Cardiac fibroblast (primary cell): ENCODE results near the gene CBLC.
"Not testable (repeated sequence)": the region's sequence is repeated elsewhere in the genome, so short reads cannot be mapped to it uniquely, and the experiment has no call there.

Source experiments
- DNase-seq, 2 donors: peaks; one replicate each; pipeline versions ENCODE4 v3.0.0 to v3.0.0-alpha.2; 2010; ENCODE audit warnings: low read depth in 2 of 2
- H3K4me3 ChIP-seq, 2 donors: replicated peaks in 1 of 2; 1 replicate in 1 of 2; 2 replicates in 1 of 2; pipeline ENCODE4 v1.5.1; 2011; ENCODE audit warnings: low read depth in 2 of 2, low read length in 2 of 2, mild to moderate bottlenecking in 2 of 2, moderate library complexity in 1 of 2
- TF ChIP-seq, protein P1 (sequence below): IDR thresholded peaks from one replicate; pipeline ENCODE4 v1.5.1; 2011; ENCODE audit warnings: low read depth, mild to moderate bottlenecking, low read length, inconsistent platforms

CBLC gene

DNA sequence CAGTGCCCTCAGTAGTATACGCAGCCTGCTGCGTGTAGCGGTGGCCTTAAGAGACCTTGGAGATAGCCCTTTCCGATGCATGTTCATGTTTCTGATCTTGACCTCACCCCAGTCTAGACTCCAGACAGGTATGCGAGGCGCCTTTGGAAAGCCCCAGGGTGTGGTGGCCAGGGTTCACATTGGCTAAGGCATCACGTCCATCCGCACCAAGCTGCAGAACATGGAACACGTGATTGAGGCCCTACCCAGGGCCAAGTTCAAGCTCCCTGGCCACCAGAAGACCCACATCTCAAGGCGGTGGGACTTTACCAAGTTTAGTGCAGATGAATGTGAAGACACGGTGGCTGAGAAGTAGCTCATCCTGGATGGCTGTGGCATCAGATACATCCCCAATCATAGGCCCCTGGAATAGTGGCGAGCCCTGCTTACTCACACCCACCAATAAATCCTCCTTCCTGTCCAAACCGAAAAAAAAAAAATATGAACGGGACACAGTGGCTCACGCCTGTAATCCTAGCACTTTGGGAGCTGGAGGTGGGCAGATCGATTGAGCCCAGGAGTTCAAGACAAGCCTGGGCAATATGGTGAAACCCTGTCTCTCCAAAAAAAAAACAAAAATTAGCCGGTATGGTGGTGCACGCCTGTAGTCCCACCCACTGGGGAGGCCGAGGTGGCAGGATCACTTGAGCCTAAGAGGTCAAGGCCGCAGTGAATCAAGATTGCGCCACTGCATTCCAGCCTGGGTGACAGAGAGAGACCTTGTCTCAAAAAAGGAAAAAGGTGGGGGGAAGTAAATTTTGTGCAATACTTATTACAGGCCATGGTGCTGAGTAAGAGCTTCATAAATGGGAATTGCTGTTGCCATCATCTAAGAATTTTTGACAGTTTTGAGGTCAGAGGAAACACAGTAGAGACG, 12.4 kb upstream of the CBLC start:
- TF ChIP-seq, protein P1, sequence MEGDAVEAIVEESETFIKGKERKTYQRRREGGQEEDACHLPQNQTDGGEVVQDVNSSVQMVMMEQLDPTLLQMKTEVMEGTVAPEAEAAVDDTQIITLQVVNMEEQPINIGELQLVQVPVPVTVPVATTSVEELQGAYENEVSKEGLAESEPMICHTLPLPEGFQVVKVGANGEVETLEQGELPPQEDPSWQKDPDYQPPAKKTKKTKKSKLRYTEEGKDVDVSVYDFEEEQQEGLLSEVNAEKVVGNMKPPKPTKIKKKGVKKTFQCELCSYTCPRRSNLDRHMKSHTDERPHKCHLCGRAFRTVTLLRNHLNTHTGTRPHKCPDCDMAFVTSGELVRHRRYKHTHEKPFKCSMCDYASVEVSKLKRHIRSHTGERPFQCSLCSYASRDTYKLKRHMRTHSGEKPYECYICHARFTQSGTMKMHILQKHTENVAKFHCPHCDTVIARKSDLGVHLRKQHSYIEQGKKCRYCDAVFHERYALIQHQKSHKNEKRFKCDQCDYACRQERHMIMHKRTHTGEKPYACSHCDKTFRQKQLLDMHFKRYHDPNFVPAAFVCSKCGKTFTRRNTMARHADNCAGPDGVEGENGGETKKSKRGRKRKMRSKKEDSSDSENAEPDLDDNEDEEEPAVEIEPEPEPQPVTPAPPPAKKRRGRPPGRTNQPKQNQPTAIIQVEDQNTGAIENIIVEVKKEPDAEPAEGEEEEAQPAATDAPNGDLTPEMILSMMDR = no peak
- DNase-seq = peak in 1 of 2 donors; percentile 69
- no peak overlapping the region for H3K4me3 ChIP-seq

- no peak overlapping the region for H3K4me3 ChIP-seq
- no peak for DNase-seq
- TF ChIP-seq, protein P1 = no peak
Measured at GRCh38 chr19:44765949-44766335, 11.7 kb upstream of the CBLC start.

DNA sequence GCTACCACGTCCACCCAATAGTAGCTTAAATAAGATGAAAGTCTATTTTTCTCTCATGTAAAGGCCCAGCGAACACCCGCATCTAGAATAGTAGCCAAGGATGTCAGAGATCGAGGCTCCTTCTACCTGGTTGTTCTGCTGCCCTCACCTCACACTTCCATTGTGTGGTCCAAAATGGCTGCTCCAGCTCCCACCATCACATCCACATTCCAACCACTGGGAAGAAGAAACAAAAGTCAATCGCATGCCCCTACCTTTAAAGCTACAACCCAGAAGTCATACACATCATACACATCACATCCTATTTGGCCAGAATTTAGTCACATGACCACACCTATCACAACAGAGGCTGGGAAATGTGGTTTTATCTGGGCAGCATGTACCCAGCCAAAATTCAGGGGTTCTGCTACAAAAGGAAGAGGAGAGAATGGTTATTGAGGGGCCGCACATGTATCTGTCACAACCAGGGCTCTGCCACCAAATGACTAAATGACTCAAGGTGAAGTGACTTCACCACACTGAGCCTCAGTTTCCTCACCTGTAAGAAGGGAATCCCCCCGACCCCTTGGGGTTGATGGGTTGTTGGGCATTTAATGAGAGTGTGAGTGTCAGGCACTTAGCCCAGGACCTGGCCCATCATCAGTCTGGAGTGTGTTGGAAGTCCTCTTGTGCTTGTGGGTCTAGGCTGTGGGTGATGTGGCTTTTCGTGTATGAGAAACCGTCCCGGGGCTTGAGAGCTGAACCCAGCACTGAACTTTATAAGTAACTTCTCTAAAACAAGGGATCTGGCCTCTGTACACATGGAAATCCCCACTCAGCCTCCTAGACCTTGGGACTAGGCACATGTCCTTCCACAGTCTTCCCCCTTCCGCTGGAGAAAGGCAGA, 10.2 kb upstream of the CBLC start:
- TF ChIP-seq, protein P1 = no peak
- no peak for DNase-seq
- H3K4me3 ChIP-seq = no peak overlapping the region

DNA sequence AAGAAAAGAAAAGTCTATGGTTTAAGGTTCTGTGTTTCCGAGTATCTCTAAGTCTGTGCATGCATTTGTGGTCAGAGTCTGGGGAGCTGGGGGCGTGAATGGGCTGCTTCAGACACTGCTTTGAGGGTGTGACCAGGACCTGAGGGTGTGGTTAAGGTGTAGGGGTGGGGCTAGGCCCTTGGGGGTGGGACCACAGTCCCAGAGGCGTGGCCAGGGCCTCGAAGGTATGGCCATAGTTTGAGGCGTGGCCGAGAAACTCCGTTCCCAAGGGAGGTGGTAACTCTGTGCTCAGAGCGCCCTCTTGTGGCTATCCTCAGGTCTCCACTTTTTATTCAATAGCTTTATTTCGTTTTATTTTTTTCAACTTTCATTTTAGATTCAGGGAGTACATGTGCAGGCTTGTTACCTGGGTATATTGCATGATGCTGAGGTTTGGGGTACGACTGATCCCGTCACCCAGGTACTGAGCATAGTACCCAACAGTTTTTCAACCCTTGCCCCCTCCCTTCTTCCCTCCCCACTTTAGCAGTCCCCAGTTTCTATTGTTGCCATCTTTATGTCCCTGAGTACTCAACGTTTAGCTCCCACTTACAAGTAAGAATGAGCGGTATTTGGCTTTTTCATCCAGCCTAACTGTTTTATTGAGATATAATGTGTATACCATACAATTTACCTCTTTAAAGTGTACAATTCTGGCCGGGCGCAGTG, 7.0 kb upstream of the CBLC start:
- DNase-seq = peak; percentile 94 to 96
- TF ChIP-seq, protein P1 = peak; percentile 73
- no peak overlapping the region for H3K4me3 ChIP-seq

DNA sequence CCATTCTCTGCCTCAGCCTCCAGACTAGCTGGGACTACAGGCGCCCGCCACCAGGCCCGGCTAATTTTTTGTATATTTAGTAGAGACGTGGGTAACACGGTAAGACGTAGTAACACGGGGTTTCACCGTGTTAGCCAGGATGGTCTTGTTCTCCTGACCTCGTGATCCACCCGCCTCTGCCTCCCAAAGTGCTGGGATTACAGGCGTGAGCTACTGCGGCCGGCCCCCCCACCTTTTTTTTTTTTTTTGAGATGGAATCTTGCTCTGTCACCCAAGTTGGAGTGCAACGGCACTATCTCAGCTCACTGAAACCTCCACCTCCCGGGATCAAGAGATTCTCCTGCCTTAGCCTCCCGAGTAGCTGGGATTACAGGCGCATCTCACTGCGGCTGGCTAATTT, 5.5 kb upstream of the CBLC start:
- DNase-seq, H3K4me3 ChIP-seq: not testable (repeated sequence)

- DNase-seq = no peak
- no peak overlapping the region for H3K4me3 ChIP-seq
- TF ChIP-seq, protein P1 = no peak
Measured at GRCh38 chr19:44772959-44773358, 4.7 kb upstream of the CBLC start.
